ENCODE data around the gene CALCOCO1. TPM values are rescaled to one million over a fixed set of nuclear protein-coding genes. Genes with fewer than 3 reads are reported as not detected.

The CALCOCO1 gene
- total RNA-seq, 1 experiment from 2014 or later, result 27.0 TPM

- H3K27me3 Mint-ChIP-seq (ENCODE audit: low read depth), result peaks cover 6% of the 10 kb centered on the region
- no peak for TF ChIP-seq ZMAT4 (CRISPR knock-in tag; IDR thresholded peaks at IDR 0.05)
- TF ChIP-seq JAZF1 (CRISPR knock-in tag; IDR thresholded peaks at IDR 0.05), result no peak
- no peak for TF ChIP-seq MXD4 (CRISPR knock-in tag; IDR thresholded peaks at IDR 0.05; ENCODE audit: borderline replicate concordance)
- no peak for TF ChIP-seq EMX1 (CRISPR knock-in tag; IDR thresholded peaks at IDR 0.05)
- no peak for TF ChIP-seq GRHL2 (CRISPR knock-in tag; IDR thresholded peaks at IDR 0.05; ENCODE audit: insufficient replicate concordance, severe bottlenecking)
- no peak for TF ChIP-seq ELF4 (CRISPR knock-in tag; IDR thresholded peaks at IDR 0.05; ENCODE audit: low read depth)
- TF ChIP-seq ZNF317 (CRISPR knock-in tag; IDR thresholded peaks at IDR 0.05; ENCODE audit: borderline replicate concordance, low read depth), result no peak
- no peak for TF ChIP-seq NFATC4 (CRISPR knock-in tag; IDR thresholded peaks at IDR 0.05)
- no peak for TF ChIP-seq NFYB (CRISPR knock-in tag; conservative IDR thresholded peaks at IDR 0.05; ENCODE audit: low read depth)
- TF ChIP-seq ZNF121 (CRISPR knock-in tag; IDR thresholded peaks at IDR 0.05), result no peak
- no peak for TF ChIP-seq PRRX2 (CRISPR knock-in tag; IDR thresholded peaks at IDR 0.05)
- TF ChIP-seq FOXJ3 (CRISPR knock-in tag; IDR thresholded peaks at IDR 0.05; ENCODE audit: borderline replicate concordance), result no peak
- no peak for TF ChIP-seq TEAD4 (CRISPR knock-in tag; IDR thresholded peaks at IDR 0.05)
- TF ChIP-seq TP53 (CRISPR knock-in tag; IDR thresholded peaks at IDR 0.05), result no peak
- no peak for TF ChIP-seq KAT7 (CRISPR knock-in tag; IDR thresholded peaks at IDR 0.05; ENCODE audit: borderline replicate concordance)
- no peak for TF ChIP-seq ZNF396 (CRISPR knock-in tag; IDR thresholded peaks at IDR 0.05; ENCODE audit: borderline replicate concordance)
- TF ChIP-seq, protein P1, sequence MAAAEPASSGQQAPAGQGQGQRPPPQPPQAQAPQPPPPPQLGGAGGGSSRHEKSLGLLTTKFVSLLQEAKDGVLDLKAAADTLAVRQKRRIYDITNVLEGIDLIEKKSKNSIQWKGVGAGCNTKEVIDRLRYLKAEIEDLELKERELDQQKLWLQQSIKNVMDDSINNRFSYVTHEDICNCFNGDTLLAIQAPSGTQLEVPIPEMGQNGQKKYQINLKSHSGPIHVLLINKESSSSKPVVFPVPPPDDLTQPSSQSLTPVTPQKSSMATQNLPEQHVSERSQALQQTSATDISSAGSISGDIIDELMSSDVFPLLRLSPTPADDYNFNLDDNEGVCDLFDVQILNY (CRISPR knock-in tag; IDR thresholded peaks at IDR 0.05), result no peak
- TF ChIP-seq, protein P2, sequence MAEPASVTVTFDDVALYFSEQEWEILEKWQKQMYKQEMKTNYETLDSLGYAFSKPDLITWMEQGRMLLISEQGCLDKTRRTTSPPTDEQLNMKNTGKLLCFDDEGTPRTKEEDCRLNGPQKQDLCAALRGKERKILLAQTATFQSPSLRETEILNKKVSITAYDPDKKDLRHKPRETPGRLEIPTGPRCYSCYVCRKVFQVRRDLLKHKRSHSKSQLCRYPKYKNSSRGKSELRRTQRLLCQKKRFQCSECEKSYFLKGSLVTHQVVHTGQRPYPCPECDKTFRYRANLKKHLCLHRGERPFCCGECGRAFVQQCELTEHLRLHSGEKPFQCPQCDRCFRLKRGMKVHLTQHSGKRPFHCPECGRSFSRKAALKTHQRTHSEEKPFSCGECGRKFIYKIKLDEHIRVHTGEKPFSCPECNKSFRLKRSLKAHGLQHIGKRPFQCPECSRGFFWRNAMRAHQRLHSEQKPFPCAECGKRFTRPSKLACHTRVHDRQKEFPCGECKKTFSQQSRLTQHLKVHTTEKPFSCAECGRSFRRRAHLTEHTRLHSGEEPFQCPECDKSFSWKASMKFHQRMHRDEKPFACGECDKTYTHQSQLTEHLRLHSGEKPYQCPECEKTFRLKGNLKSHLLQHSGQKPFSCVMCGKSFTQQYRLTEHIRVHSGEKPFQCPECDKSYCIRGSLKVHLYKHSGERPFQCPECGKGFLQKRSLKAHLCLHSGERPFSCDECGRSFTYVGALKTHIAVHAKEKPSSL (CRISPR knock-in tag; conservative IDR thresholded peaks at IDR 0.05), result no peak
- TF ChIP-seq SMAD3 (CRISPR knock-in tag; IDR thresholded peaks at IDR 0.05; ENCODE audit: borderline replicate concordance), result no peak
- no peaks in the 10 kb centered on the region for H3K36me3 Mint-ChIP-seq
- DNase-seq (ENCODE audit: low spot score), result no peak
- H3K4me1 Mint-ChIP-seq, result peaks cover 26% of the 10 kb centered on the region
- ATAC-seq, result no peak
- no peaks in the 10 kb centered on the region for H3K9me3 Mint-ChIP-seq
- no peak overlapping the region for H3K4me3 Mint-ChIP-seq
- CTCF ChIA-PET, result interaction anchor here (0.9 to 10.2 kb wide), 6 partner anchors 11 to 62 kb away, joined by 3 to 232 read pairs (median 20); partner anchors contain the start of gene CISTR
- POLR2A ChIA-PET, result no interaction called here
- H3K27ac Mint-ChIP-seq, result no peak overlapping the region
Measured at GRCh38 chr12:53740130-53740491, 12.9 kb upstream of the CALCOCO1 start.

GRCh38 chr12:53739214-53740129 is 12.2 kb upstream of the CALCOCO1 start:
- H3K27me3 Mint-ChIP-seq (ENCODE audit: low read depth), result no peaks in the 10 kb centered on the region; the same call in 1 of the 2 replicates
- ChIA-PET POLR2A (interaction anchor here (0.5 to 1.4 kb wide), 3 partner anchors 11 to 240 kb away, joined by 3 to 5 read pairs (median 5); no protein-coding TSS in a partner anchor), CTCF (interaction anchor here (0.8 to 13.8 kb wide), 12 partner anchors 6 to 418 kb away, joined by 3 to 232 read pairs (median 4); partner anchors contain the start of genes AAAS and CISTR)
- peaks cover 26% of the 10 kb centered on the region for H3K4me1 Mint-ChIP-seq
- DNase-seq (ENCODE audit: low spot score), result no peak
- no peaks in the 10 kb centered on the region for H3K36me3 Mint-ChIP-seq
- no peak overlapping the region for H3K4me3 Mint-ChIP-seq
- ATAC-seq, result peak; percentile 10
- H3K27ac Mint-ChIP-seq, result no peak overlapping the region
- no peaks in the 10 kb centered on the region for H3K9me3 Mint-ChIP-seq
- TF ChIP-seq TCF7 (CRISPR knock-in tag; IDR thresholded peaks at IDR 0.05; ENCODE audit: low read depth), result no peak
- no peak for TF ChIP-seq JUN (CRISPR knock-in tag; IDR thresholded peaks at IDR 0.05)
- TF ChIP-seq FOXJ3 (CRISPR knock-in tag; IDR thresholded peaks at IDR 0.05; ENCODE audit: borderline replicate concordance), result no peak
- no peak for TF ChIP-seq ZNF263 (CRISPR knock-in tag; IDR thresholded peaks at IDR 0.05; ENCODE audit: low read depth)
- no peak for TF ChIP-seq IRF2 (CRISPR knock-in tag; IDR thresholded peaks at IDR 0.05; ENCODE audit: borderline replicate concordance, low read depth)
- TF ChIP-seq ZMAT4 (CRISPR knock-in tag; IDR thresholded peaks at IDR 0.05), result no peak
- no peak for TF ChIP-seq ZNF423 (CRISPR knock-in tag; IDR thresholded peaks at IDR 0.05)
- TF ChIP-seq, protein P3, sequence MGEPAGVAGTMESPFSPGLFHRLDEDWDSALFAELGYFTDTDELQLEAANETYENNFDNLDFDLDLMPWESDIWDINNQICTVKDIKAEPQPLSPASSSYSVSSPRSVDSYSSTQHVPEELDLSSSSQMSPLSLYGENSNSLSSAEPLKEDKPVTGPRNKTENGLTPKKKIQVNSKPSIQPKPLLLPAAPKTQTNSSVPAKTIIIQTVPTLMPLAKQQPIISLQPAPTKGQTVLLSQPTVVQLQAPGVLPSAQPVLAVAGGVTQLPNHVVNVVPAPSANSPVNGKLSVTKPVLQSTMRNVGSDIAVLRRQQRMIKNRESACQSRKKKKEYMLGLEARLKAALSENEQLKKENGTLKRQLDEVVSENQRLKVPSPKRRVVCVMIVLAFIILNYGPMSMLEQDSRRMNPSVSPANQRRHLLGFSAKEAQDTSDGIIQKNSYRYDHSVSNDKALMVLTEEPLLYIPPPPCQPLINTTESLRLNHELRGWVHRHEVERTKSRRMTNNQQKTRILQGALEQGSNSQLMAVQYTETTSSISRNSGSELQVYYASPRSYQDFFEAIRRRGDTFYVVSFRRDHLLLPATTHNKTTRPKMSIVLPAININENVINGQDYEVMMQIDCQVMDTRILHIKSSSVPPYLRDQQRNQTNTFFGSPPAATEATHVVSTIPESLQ (CRISPR knock-in tag; IDR thresholded peaks at IDR 0.05), result no peak
- no peak for TF ChIP-seq CBFB (CRISPR knock-in tag; IDR thresholded peaks at IDR 0.05; ENCODE audit: low read depth)
- TF ChIP-seq ZNF512 (CRISPR knock-in tag; IDR thresholded peaks at IDR 0.05; ENCODE audit: borderline replicate concordance), result no peak
- no peak for TF ChIP-seq ZNF671 (CRISPR knock-in tag; IDR thresholded peaks at IDR 0.05)
- no peak for TF ChIP-seq ZNF317 (CRISPR knock-in tag; IDR thresholded peaks at IDR 0.05; ENCODE audit: borderline replicate concordance, low read depth)

All from WTC11 (cell line).